Small intestine (tissue), 7 donors: ENCODE data around the gene NIM1K. TPM values are rescaled to one million over a fixed set of nuclear protein-coding genes. Genes with fewer than 3 reads are reported as not detected.
"Not testable (repeated sequence)": the region's sequence is repeated elsewhere in the genome, so short reads cannot be mapped to it uniquely, and the experiment has no call there.

Experiments used
- DNase-seq, 2 donors: peaks; one replicate each; pipeline versions ENCODE4 v3.0.0 to v3.0.0-alpha.2; 2013
- FAIRE-seq: peaks from 2 replicates; lab custom pipeline; 2012; peaks lifted over from hg19 to GRCh38; lab: Jason Lieb, UNC
- H3K27ac ChIP-seq, 3 donors: one replicate each; pipeline ENCODE4 v1.5.1; 2013; ENCODE audit warnings: low read length in 2 of 3, mild to moderate bottlenecking in 2 of 3, control low read depth in 1 of 3, inconsistent platforms in 1 of 3, low read depth in 1 of 3, moderate library complexity in 1 of 3
- H3K27me3 ChIP-seq, 3 donors: one replicate each; pipeline ENCODE4 v1.6.1; 2013; ENCODE audit warnings: low read length in 3 of 3, inconsistent platforms in 1 of 3; ENCODE audit not compliant: control insufficient read depth in 3 of 3, insufficient read depth in 3 of 3
- H3K36me3 ChIP-seq, 3 donors: one replicate each; pipeline ENCODE4 v1.6.1; 2013; ENCODE audit warnings: low read length in 3 of 3, inconsistent platforms in 1 of 3, low read depth in 1 of 3, mild to moderate bottlenecking in 1 of 3, moderate library complexity in 1 of 3; ENCODE audit not compliant: control insufficient read depth in 3 of 3, insufficient read depth in 2 of 3
- H3K4me1 ChIP-seq, 3 donors: one replicate each; pipeline ENCODE4 v1.6.1; 2013; ENCODE audit warnings: low read length in 2 of 3, inconsistent platforms in 1 of 3, low read depth in 1 of 3, mild to moderate bottlenecking in 1 of 3, moderate library complexity in 1 of 3; ENCODE audit not compliant: control insufficient read depth in 3 of 3, insufficient read depth in 2 of 3
- H3K4me3 ChIP-seq, 3 donors: one replicate each; pipeline ENCODE4 v1.5.1; 2013; ENCODE audit warnings: low read length in 3 of 3, control low read depth in 1 of 3, inconsistent platforms in 1 of 3, low read depth in 1 of 3, mild to moderate bottlenecking in 1 of 3, moderate library complexity in 1 of 3
- H3K9me3 ChIP-seq, 2 donors: one replicate each; pipeline ENCODE4 v1.6.1; 2013; ENCODE audit warnings: low read depth in 1 of 2, low read length in 1 of 2; ENCODE audit not compliant: control insufficient read depth in 2 of 2, insufficient read depth in 1 of 2
- WGBS, 3 donors: extraction: QIAGEN DNeasy Blood & Tissue Kit; methylation state at CpG; one replicate each; pipeline ENCODE4 v1.1.7; 2013; 5-methylcytosine and 5-hydroxymethylcytosine counted together
- polyA plus RNA-seq, 4 donors: library from polyadenylated mRNA; stranded (reverse) in 3 of 4; unstranded in 1 of 4; fragments of 200-250 nt in 3 of 4; fragments of 120-200 nt in 1 of 4; gene quantifications; one replicate each; pipeline versions ENCODE4 v1.2.1 to v1.2.3, GENCODE V29; 2013
- donor health status: healthy with polysubstance abuse.
- donor health status: control.
- donor health status: control.
- donor health status: Bipolar disorder and iron deficiency.
- donor health status: healthy.

The NIM1K gene
- polyA plus RNA-seq, 4 donors = 0.12 to 0.42 TPM; not detected in 2

DNA sequence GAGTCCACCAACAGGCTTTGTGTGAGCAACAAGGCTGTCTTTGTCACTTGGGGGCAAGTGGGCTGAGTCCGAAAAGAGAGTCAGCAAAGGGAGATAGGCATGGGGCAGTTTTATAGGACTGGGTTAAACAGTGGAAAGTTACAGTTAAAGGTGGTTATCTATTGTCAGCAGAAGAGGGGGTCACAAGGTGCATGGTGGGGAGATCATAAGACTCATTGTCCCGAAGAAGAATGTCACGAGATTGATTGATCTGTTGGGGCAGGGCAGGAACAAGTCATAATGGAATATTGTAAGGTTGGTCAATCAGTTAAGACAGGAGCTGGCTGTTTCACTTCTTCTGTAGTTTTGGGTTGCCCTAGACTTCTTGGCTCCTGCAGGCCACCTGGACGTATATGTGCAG, 128.8 kb downstream of the NIM1K start:
- H3K9me3 ChIP-seq = no peaks in the 10 kb centered on the region
- DNase-seq (no peak), FAIRE-seq (no peak)
- H3K27ac ChIP-seq = no peak overlapping the region
- no peaks in the 10 kb centered on the region for H3K36me3 ChIP-seq
- no peaks in the 10 kb centered on the region for H3K27me3 ChIP-seq
- H3K4me3 ChIP-seq = no peak overlapping the region
- WGBS, 3 donors = 73 to 90% (median 73%) methylated on average over 4 of the region's 4 CpGs
- no peaks in the 10 kb centered on the region for H3K4me1 ChIP-seq

DNA sequence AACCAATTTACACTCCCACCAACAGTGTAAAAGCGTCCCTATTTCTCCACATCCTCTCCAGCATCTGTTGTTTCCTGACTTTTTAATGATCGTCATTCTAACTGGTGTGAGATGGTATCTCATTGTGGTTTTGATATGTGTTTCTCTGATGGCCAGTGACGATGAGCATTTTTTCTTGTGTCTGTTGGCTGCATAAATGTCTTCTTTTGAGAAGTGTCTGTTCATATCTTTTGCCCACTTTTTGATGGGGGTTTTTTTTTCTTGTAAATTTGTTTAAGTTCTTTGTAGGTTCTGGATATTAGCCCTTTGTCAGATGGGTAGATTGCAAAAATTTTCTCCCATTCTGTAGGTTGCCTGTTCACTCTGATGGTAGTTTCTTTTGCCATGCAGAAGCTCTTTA, 131.5 kb downstream of the NIM1K start:
- H3K27ac ChIP-seq, H3K9me3 ChIP-seq, DNase-seq, H3K36me3 ChIP-seq, H3K27me3 ChIP-seq, H3K4me3 ChIP-seq, H3K4me1 ChIP-seq, FAIRE-seq: not testable (repeated sequence)
- WGBS, 3 donors = 68 to 83% (median 75%) methylated on average over 3 of the region's 3 CpGs

DNA sequence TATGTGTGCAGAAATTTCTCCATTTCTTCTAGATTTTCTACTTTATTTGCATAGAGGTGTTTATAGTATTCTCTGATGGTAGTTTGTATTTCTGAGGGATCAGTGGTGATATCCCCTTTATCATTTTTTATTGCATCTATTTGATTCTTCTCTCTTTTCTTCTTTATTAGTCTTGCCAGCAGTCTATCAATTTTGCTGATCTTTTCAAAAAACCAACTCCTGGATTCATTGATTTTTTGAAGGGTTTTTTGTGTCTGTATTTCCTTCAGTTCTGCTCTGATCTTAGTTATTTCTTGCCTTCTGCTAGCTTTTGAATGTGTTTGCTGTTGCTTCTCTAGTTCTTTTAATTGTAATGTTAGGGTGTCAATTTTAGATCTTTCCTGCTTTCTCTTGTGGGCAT, 133.6 kb downstream of the NIM1K start:
- not testable (repeated sequence) for DNase-seq, H3K36me3 ChIP-seq, H3K9me3 ChIP-seq, H3K4me3 ChIP-seq, H3K27me3 ChIP-seq, H3K4me1 ChIP-seq, FAIRE-seq, H3K27ac ChIP-seq

Other genes starting within 250 kb of the NIM1K start
- 1 to 10 TPM in 3 of 4 donors, under 1 TPM in 1; 0.67 to 5.1 (median 2.7) TPM for gene ANXA2R, start 151.9 kb upstream of the NIM1K start, polyA plus RNA-seq
- gene ZNF131, start 71.3 kb upstream of the NIM1K start, polyA plus RNA-seq = 10 to 100 TPM; 17.6 to 38.9 (median 21.7) TPM
- gene HMGCS1, start 121.2 kb downstream of the NIM1K start, polyA plus RNA-seq = 100 to 1,000 TPM in 1 of 4 donors, 10 to 100 TPM in 3; 46.7 to 210 (median 71.5) TPM
- 10 to 100 TPM in 2 of 4 donors, 1 to 10 TPM in 2; 3.2 to 20.4 (median 7.7) TPM for gene CCL28, start 220.2 kb downstream of the NIM1K start, polyA plus RNA-seq